Measurements from ENCODE around the gene RBFOX1.

DNA sequence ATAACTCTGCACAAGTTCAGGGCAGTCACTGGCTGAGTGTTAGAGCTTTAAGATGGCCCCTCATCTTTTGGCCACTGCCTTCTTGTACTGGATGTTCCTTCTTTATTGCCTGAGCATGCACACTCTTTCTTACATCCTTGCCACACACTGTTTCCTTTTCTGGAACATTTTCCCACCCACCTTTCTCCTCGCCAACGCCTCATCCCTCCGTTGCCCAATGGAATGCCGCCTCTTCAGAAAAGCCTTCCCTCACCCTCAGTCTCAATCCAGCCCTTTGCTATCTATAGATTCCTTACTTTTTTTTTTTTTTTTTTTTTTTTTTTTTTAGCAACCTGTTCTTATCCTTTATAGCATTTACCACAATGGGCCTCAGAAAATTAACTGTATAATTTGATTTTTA is 47.9 kb upstream of the RBFOX1 start:
- TF ChIP-seq, protein P1, sequence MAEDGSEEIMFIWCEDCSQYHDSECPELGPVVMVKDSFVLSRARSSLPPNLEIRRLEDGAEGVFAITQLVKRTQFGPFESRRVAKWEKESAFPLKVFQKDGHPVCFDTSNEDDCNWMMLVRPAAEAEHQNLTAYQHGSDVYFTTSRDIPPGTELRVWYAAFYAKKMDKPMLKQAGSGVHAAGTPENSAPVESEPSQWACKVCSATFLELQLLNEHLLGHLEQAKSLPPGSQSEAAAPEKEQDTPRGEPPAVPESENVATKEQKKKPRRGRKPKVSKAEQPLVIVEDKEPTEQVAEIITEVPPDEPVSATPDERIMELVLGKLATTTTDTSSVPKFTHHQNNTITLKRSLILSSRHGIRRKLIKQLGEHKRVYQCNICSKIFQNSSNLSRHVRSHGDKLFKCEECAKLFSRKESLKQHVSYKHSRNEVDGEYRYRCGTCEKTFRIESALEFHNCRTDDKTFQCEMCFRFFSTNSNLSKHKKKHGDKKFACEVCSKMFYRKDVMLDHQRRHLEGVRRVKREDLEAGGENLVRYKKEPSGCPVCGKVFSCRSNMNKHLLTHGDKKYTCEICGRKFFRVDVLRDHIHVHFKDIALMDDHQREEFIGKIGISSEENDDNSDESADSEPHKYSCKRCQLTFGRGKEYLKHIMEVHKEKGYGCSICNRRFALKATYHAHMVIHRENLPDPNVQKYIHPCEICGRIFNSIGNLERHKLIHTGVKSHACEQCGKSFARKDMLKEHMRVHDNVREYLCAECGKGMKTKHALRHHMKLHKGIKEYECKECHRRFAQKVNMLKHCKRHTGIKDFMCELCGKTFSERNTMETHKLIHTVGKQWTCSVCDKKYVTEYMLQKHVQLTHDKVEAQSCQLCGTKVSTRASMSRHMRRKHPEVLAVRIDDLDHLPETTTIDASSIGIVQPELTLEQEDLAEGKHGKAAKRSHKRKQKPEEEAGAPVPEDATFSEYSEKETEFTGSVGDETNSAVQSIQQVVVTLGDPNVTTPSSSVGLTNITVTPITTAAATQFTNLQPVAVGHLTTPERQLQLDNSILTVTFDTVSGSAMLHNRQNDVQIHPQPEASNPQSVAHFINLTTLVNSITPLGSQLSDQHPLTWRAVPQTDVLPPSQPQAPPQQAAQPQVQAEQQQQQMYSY (CRISPR knock-in tag; IDR thresholded peaks at IDR 0.05) = no peak
- TF ChIP-seq CEBPB (IDR thresholded peaks at IDR 0.05; ENCODE audit: borderline replicate concordance in 1 of 2, low read depth in 2 of 2, low read length in 2 of 2) (no peak), RBBP5 (conservative IDR thresholded peaks at IDR 0.05) (no peak), POLR2A (IDR thresholded peaks at IDR 0.05; ENCODE audit: low read depth, low read length) (no peak), TAF1 (IDR thresholded peaks at IDR 0.05; ENCODE audit: borderline replicate concordance, low read depth, low read length) (no peak), RFX5 (IDR thresholded peaks at IDR 0.05; ENCODE audit: low read depth, low read length) (no peak), CBX5 (IDR thresholded peaks at IDR 0.05; ENCODE audit: low read depth) (no peak), EZH2 (IDR thresholded peaks at IDR 0.05; ENCODE audit: borderline replicate concordance, control insufficient read depth, low read depth, low read length) (no peak)
- TF ChIP-seq, protein P2, sequence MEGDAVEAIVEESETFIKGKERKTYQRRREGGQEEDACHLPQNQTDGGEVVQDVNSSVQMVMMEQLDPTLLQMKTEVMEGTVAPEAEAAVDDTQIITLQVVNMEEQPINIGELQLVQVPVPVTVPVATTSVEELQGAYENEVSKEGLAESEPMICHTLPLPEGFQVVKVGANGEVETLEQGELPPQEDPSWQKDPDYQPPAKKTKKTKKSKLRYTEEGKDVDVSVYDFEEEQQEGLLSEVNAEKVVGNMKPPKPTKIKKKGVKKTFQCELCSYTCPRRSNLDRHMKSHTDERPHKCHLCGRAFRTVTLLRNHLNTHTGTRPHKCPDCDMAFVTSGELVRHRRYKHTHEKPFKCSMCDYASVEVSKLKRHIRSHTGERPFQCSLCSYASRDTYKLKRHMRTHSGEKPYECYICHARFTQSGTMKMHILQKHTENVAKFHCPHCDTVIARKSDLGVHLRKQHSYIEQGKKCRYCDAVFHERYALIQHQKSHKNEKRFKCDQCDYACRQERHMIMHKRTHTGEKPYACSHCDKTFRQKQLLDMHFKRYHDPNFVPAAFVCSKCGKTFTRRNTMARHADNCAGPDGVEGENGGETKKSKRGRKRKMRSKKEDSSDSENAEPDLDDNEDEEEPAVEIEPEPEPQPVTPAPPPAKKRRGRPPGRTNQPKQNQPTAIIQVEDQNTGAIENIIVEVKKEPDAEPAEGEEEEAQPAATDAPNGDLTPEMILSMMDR (IDR thresholded peaks at IDR 0.05 in 2 of 3, conservative IDR thresholded peaks at IDR 0.05 in 1 of 3; ENCODE audit: control insufficient read depth in 2 of 3, extremely low read depth in 1 of 3, insufficient read depth in 1 of 3, low read depth in 3 of 3, low read length in 3 of 3) = no peak

All from GM12878 (cell line).